WTC11 (cell line): ENCODE results near the gene ZNF280D. TPM values are rescaled to one million over a fixed set of nuclear protein-coding genes. Genes with fewer than 3 reads are reported as not detected.

Source experiments
- ATAC-seq: fragments of 200-7000 bp; cut with Tn5 transposase; 2 replicates; pipeline ENCODE4 v1.10.0; 2021; ENCODE audit warnings: mild to moderate bottlenecking, moderate library complexity
- CTCF ChIA-PET: fragments of 300-600 bp; sonication (Branson Sonifier 250); formaldehyde crosslinking; loops from one replicate; lab custom pipeline; 2021; ENCODE audit warnings: antibody characterized with exemption; lab: Charles Lee
- POLR2A ChIA-PET: fragments of 350-600 bp; sonication (Branson Sonifier 250); formaldehyde crosslinking; loops from one replicate; lab custom pipeline; 2021; ENCODE audit warnings: antibody characterized with exemption; lab: Charles Lee
- DNase-seq: peaks from one replicate; pipeline ENCODE4 v3.0.0; 2021; ENCODE audit warnings: low spot score
- H3K27ac Mint-ChIP-seq: 2 replicates; pipeline ENCODE4 v1.8.0; 2021; ENCODE audit warnings: mixed read lengths
- H3K27me3 Mint-ChIP-seq: 2 replicates; pipeline ENCODE4 v1.8.0; 2021; ENCODE audit warnings: low read depth, mild to moderate bottlenecking, moderate library complexity, mixed read lengths
- H3K36me3 Mint-ChIP-seq: 2 replicates; pipeline ENCODE4 v1.8.0; 2021; ENCODE audit warnings: mixed read lengths
- H3K4me1 Mint-ChIP-seq: 2 replicates; pipeline ENCODE4 v1.8.0; 2022; ENCODE audit warnings: mixed read lengths
- H3K4me3 Mint-ChIP-seq: 2 replicates; pipeline ENCODE4 v1.8.0; 2021; ENCODE audit warnings: mild to moderate bottlenecking, moderate library complexity, mixed read lengths
- H3K9me3 Mint-ChIP-seq: 2 replicates; pipeline ENCODE4 v1.8.0; 2021; ENCODE audit warnings: mixed read lengths
- ERG ChIP-seq: fragments of 250-450 bp; sonication (Bioruptor Pico); IDR thresholded peaks from 2 replicates; pipeline ENCODE4 v1.8.0; 2021; ENCODE audit warnings: mild to moderate bottlenecking
- FOXP1 ChIP-seq: sonication (generic); formaldehyde crosslinking; IDR thresholded peaks from 2 replicates; pipeline ENCODE4 v1.8.0; 2022; ENCODE audit warnings: missing genetic modification reagents, mild to moderate bottlenecking, moderate library complexity, borderline replicate concordance
- JAZF1 ChIP-seq: fragments of 250-450 bp; sonication (Bioruptor Pico); IDR thresholded peaks from 2 replicates; pipeline ENCODE4 v1.9.0; 2021; ENCODE audit warnings: moderate library complexity, mild to moderate bottlenecking, inconsistent platforms
- MYBL2 ChIP-seq: sonication (generic); formaldehyde crosslinking; IDR thresholded peaks from 2 replicates; pipeline ENCODE4 v1.8.1; 2023; ENCODE audit warnings: mild to moderate bottlenecking, moderate library complexity, missing genetic modification reagents
- NFE2L1 ChIP-seq: sonication (generic); formaldehyde crosslinking; IDR thresholded peaks from 2 replicates; pipeline ENCODE4 v1.8.1; 2023; ENCODE audit warnings: missing genetic modification reagents
- NFYB ChIP-seq: sonication (generic); formaldehyde crosslinking; conservative IDR thresholded peaks from 2 replicates; pipeline ENCODE4 v1.8.0; 2022; ENCODE audit warnings: low read depth, missing genetic modification reagents
- SMAD3 ChIP-seq: sonication (generic); formaldehyde crosslinking; IDR thresholded peaks from 2 replicates; pipeline ENCODE4 v1.8.0; 2022; ENCODE audit warnings: missing genetic modification reagents, mild to moderate bottlenecking, borderline replicate concordance
- STAT6 ChIP-seq: sonication (generic); formaldehyde crosslinking; conservative IDR thresholded peaks from 2 replicates; pipeline ENCODE4 v1.8.1; 2023; ENCODE audit warnings: mild to moderate bottlenecking, low read depth, missing genetic modification reagents, moderate library complexity
- TEAD4 ChIP-seq: sonication (generic); formaldehyde crosslinking; IDR thresholded peaks from 2 replicates; pipeline ENCODE4 v1.8.0; 2022; ENCODE audit warnings: mild to moderate bottlenecking, missing genetic modification reagents
- ZMAT4 ChIP-seq: fragments of 250-450 bp; sonication (Bioruptor Pico); IDR thresholded peaks from 2 replicates; pipeline ENCODE4 v1.9.0; 2021; ENCODE audit warnings: mild to moderate bottlenecking
- ZNF138 ChIP-seq: sonication (generic); formaldehyde crosslinking; conservative IDR thresholded peaks from 2 replicates; pipeline ENCODE4 v1.8.1; 2022; ENCODE audit warnings: mild to moderate bottlenecking, moderate library complexity, missing genetic modification reagents
- ZNF232 ChIP-seq: sonication (generic); formaldehyde crosslinking; IDR thresholded peaks from 2 replicates; pipeline ENCODE4 v1.8.0; 2022; ENCODE audit warnings: mild to moderate bottlenecking, missing genetic modification reagents
- ZNF263 ChIP-seq: sonication (generic); formaldehyde crosslinking; IDR thresholded peaks from 2 replicates; pipeline ENCODE4 v1.8.1; 2022; ENCODE audit warnings: low read depth, mild to moderate bottlenecking, moderate library complexity, missing genetic modification reagents
- ZNF317 ChIP-seq: sonication (generic); formaldehyde crosslinking; IDR thresholded peaks from 2 replicates; pipeline ENCODE4 v1.8.1; 2023; ENCODE audit warnings: low read depth, mild to moderate bottlenecking, moderate library complexity, missing genetic modification reagents, borderline replicate concordance
- total RNA-seq: library from RNA; stranded (reverse); gene quantifications from 3 replicates; pipeline ENCODE4 v1.2.3, GENCODE V29; 2021
- TF ChIP-seq, protein P1 (sequence below): fragments of 250-450 bp; sonication (Bioruptor Pico); IDR thresholded peaks from 2 replicates; pipeline ENCODE4 v1.9.0; 2021; ENCODE audit warnings: mild to moderate bottlenecking, borderline replicate concordance
- TF ChIP-seq, protein P2 (sequence below): sonication (generic); formaldehyde crosslinking; IDR thresholded peaks from 2 replicates; pipeline ENCODE4 v1.8.1; 2022; ENCODE audit warnings: low read depth, missing genetic modification reagents, borderline replicate concordance
- TF ChIP-seq, protein P3 (sequence below): sonication (generic); formaldehyde crosslinking; IDR thresholded peaks from 2 replicates; pipeline ENCODE4 v1.8.0; 2022; ENCODE audit warnings: missing genetic modification reagents
- TF ChIP-seq, protein P4 (sequence below): sonication (generic); formaldehyde crosslinking; IDR thresholded peaks from 2 replicates; pipeline ENCODE4 v1.8.1; 2022; ENCODE audit warnings: mild to moderate bottlenecking, moderate library complexity, missing genetic modification reagents

The ZNF280D gene
- total RNA-seq, 1 experiment from 2014 or later: 25.7 TPM

DNA sequence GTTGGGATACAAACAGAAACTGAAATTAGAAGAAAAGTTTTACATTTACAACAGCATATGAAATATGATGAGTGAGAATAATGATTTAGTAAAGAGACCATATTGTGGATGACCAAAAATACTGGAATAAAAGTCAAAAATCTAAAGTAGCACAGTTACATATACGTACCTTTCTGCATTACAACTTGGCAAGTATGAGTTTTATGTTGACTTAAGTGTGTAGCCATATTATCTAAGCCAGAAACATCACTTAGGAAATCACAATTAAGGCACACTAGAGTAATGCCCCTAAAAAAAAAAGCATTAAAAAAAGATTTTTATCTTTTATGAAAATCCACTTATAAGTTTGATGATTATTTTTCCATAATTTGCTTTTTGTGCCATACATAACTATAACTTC lies 79.1 kb downstream of the ZNF280D start:
- no peak for ATAC-seq
- Mint-ChIP-seq H3K4me3 (no peak overlapping the region), H3K4me1 (no peaks in the 10 kb centered on the region), H3K27ac (no peak overlapping the region), H3K36me3 (no peaks in the 10 kb centered on the region), H3K27me3 (no peaks in the 10 kb centered on the region), H3K9me3 (no peaks in the 10 kb centered on the region)
- ChIA-PET POLR2A (no interaction called here), CTCF (no interaction called here)
- no peak for DNase-seq
- TF ChIP-seq NFE2L1 (CRISPR knock-in tag) (no peak), MYBL2 (no peak), ZMAT4 (CRISPR knock-in tag) (no peak), ZNF263 (CRISPR knock-in tag) (no peak), ZNF138 (no peak), SMAD3 (no peak), ERG (CRISPR knock-in tag) (no peak), NFYB (CRISPR knock-in tag) (no peak), TEAD4 (no peak), FOXP1 (CRISPR knock-in tag) (no peak)
- TF ChIP-seq, protein P1, sequence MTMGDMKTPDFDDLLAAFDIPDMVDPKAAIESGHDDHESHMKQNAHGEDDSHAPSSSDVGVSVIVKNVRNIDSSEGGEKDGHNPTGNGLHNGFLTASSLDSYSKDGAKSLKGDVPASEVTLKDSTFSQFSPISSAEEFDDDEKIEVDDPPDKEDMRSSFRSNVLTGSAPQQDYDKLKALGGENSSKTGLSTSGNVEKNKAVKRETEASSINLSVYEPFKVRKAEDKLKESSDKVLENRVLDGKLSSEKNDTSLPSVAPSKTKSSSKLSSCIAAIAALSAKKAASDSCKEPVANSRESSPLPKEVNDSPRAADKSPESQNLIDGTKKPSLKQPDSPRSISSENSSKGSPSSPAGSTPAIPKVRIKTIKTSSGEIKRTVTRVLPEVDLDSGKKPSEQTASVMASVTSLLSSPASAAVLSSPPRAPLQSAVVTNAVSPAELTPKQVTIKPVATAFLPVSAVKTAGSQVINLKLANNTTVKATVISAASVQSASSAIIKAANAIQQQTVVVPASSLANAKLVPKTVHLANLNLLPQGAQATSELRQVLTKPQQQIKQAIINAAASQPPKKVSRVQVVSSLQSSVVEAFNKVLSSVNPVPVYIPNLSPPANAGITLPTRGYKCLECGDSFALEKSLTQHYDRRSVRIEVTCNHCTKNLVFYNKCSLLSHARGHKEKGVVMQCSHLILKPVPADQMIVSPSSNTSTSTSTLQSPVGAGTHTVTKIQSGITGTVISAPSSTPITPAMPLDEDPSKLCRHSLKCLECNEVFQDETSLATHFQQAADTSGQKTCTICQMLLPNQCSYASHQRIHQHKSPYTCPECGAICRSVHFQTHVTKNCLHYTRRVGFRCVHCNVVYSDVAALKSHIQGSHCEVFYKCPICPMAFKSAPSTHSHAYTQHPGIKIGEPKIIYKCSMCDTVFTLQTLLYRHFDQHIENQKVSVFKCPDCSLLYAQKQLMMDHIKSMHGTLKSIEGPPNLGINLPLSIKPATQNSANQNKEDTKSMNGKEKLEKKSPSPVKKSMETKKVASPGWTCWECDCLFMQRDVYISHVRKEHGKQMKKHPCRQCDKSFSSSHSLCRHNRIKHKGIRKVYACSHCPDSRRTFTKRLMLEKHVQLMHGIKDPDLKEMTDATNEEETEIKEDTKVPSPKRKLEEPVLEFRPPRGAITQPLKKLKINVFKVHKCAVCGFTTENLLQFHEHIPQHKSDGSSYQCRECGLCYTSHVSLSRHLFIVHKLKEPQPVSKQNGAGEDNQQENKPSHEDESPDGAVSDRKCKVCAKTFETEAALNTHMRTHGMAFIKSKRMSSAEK (CRISPR knock-in tag): no peak
- TF ChIP-seq, protein P2, sequence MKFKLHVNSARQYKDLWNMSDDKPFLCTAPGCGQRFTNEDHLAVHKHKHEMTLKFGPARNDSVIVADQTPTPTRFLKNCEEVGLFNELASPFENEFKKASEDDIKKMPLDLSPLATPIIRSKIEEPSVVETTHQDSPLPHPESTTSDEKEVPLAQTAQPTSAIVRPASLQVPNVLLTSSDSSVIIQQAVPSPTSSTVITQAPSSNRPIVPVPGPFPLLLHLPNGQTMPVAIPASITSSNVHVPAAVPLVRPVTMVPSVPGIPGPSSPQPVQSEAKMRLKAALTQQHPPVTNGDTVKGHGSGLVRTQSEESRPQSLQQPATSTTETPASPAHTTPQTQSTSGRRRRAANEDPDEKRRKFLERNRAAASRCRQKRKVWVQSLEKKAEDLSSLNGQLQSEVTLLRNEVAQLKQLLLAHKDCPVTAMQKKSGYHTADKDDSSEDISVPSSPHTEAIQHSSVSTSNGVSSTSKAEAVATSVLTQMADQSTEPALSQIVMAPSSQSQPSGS: no peak

DNA sequence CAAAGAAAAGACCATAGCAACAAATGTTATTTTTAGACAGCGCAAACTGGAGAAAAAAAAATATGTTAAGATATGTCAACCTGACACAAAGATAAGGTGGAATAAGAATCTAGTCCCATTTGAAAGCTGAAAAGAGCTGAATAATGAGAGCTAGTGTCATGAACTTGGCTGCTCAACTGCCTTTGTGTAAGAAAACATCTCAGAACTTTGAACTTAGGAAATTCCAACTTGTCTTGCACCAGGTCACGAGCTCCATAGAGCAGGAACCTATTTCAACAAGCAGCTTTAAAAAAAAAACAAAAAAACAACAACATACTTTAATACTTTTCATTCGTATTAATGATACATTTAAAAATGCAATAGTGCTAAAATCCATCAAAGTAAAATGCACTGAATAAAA lies 79.5 kb downstream of the ZNF280D start:
- no peak for ATAC-seq

GRCh38 chr15:56653107-56653506 lies 80.2 kb downstream of the ZNF280D start:
- Mint-ChIP-seq H3K4me3 (no peak overlapping the region), H3K4me1 (no peaks in the 10 kb centered on the region), H3K9me3 (no peaks in the 10 kb centered on the region), H3K27me3 (no peaks in the 10 kb centered on the region), H3K36me3 (no peaks in the 10 kb centered on the region), H3K27ac (no peak overlapping the region)
- DNase-seq (no peak), ATAC-seq (no peak)
- ChIA-PET POLR2A (no interaction called here), CTCF (no interaction called here)
- TF ChIP-seq ZNF317 (no peak), STAT6 (CRISPR knock-in tag) (no peak), JAZF1 (CRISPR knock-in tag) (no peak), ZNF232 (no peak)
- TF ChIP-seq, protein P3, sequence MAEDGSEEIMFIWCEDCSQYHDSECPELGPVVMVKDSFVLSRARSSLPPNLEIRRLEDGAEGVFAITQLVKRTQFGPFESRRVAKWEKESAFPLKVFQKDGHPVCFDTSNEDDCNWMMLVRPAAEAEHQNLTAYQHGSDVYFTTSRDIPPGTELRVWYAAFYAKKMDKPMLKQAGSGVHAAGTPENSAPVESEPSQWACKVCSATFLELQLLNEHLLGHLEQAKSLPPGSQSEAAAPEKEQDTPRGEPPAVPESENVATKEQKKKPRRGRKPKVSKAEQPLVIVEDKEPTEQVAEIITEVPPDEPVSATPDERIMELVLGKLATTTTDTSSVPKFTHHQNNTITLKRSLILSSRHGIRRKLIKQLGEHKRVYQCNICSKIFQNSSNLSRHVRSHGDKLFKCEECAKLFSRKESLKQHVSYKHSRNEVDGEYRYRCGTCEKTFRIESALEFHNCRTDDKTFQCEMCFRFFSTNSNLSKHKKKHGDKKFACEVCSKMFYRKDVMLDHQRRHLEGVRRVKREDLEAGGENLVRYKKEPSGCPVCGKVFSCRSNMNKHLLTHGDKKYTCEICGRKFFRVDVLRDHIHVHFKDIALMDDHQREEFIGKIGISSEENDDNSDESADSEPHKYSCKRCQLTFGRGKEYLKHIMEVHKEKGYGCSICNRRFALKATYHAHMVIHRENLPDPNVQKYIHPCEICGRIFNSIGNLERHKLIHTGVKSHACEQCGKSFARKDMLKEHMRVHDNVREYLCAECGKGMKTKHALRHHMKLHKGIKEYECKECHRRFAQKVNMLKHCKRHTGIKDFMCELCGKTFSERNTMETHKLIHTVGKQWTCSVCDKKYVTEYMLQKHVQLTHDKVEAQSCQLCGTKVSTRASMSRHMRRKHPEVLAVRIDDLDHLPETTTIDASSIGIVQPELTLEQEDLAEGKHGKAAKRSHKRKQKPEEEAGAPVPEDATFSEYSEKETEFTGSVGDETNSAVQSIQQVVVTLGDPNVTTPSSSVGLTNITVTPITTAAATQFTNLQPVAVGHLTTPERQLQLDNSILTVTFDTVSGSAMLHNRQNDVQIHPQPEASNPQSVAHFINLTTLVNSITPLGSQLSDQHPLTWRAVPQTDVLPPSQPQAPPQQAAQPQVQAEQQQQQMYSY (CRISPR knock-in tag): no peak

More for the DNA sequence above, 79.5 kb downstream of the ZNF280D start:
- ChIA-PET CTCF (no interaction called here), POLR2A (no interaction called here)
- Mint-ChIP-seq H3K27me3 (no peaks in the 10 kb centered on the region), H3K36me3 (no peaks in the 10 kb centered on the region), H3K4me3 (no peak overlapping the region), H3K9me3 (no peaks in the 10 kb centered on the region)
- DNase-seq: no peak
- no peak for TF ChIP-seq NFYB (CRISPR knock-in tag)
- TF ChIP-seq, protein P4, sequence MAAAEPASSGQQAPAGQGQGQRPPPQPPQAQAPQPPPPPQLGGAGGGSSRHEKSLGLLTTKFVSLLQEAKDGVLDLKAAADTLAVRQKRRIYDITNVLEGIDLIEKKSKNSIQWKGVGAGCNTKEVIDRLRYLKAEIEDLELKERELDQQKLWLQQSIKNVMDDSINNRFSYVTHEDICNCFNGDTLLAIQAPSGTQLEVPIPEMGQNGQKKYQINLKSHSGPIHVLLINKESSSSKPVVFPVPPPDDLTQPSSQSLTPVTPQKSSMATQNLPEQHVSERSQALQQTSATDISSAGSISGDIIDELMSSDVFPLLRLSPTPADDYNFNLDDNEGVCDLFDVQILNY (CRISPR knock-in tag): no peak
- TF ChIP-seq, all 79 proteins: peak for 0
- Mint-ChIP-seq H3K4me1 (no peaks in the 10 kb centered on the region), H3K27ac (no peak overlapping the region)
